BE2C (cell line): ENCODE measurements around the gene PCSK2.

Experiments used
- DNase-seq: peaks from one replicate; pipeline ENCODE4 v3.0.0-alpha.2; 2020
- H3K27me3 ChIP-seq: fragments of 250-450 bp; sonication (Bioruptor Pico); 2 replicates; pipeline ENCODE4 v1.5.1; 2020; ENCODE audit warnings: mild to moderate bottlenecking
- H3K36me3 ChIP-seq: fragments of 250-450 bp; sonication (Bioruptor Pico); 2 replicates; pipeline ENCODE4 v1.5.1; 2020; ENCODE audit warnings: mild to moderate bottlenecking
- H3K4me1 ChIP-seq: fragments of 250-450 bp; sonication (Bioruptor Pico); 2 replicates; pipeline ENCODE4 v1.5.1; 2020
- H3K4me3 ChIP-seq: 2 replicates; pipeline ENCODE4 v1.5.1; 2011; ENCODE audit warnings: low read depth, low read length
- H3K9me3 ChIP-seq: fragments of 250-450 bp; sonication (Bioruptor Pico); 2 replicates; pipeline ENCODE4 v1.5.1; 2020
- TF ChIP-seq, protein P1 (sequence below): IDR thresholded peaks from 2 replicates; pipeline ENCODE4 v1.5.1; 2012; ENCODE audit warnings: mild to moderate bottlenecking, low read depth, low read length

PCSK2 gene

DNA sequence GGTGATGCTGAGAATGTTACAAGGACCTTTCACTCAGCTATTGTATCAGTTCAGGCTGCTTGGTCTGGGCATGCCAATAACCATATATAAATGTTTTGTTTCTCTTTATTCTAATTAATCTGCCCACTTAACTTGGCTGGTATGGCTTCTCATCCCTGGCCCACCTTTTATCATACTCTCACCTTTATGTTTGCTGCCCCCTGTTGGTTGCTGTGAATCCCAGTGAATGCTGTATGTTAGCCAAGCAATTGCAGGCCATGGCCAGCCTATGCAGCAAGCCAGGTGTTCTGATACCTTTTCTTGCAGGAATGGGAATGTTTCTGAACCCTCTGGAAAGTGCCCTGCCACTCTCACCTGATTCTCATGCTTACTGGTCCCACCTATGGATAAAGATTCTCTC is 54.6 kb downstream of the PCSK2 start:
- peak; percentile 57 for DNase-seq
- H3K4me1 ChIP-seq, result no peaks in the 10 kb centered on the region

DNA sequence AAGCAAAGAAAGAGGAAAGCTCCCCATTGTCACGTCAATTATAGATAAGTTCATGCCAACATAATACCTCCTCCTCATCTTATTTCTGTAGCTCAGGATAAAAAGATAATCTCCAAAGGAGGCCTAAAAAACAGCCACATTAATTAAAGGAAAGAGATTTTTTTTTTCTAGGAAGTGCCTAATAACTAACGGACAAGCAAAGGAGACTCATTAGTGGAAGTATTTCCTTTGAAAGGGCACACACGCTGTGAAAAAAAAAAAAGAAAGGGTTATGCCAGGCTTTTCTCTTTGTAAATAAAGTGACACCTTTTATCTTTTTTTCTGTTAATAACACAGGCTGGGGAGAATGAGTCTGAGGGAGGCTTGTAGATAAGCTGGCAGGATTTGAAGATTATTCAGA is 55.7 kb downstream of the PCSK2 start:
- Histone ChIP-seq H3K4me1 (no peaks in the 10 kb centered on the region), H3K9me3 (no peaks in the 10 kb centered on the region), H3K4me3 (no peak overlapping the region), H3K27me3 (no peaks in the 10 kb centered on the region), H3K36me3 (no peaks in the 10 kb centered on the region)
- TF ChIP-seq, protein P1, sequence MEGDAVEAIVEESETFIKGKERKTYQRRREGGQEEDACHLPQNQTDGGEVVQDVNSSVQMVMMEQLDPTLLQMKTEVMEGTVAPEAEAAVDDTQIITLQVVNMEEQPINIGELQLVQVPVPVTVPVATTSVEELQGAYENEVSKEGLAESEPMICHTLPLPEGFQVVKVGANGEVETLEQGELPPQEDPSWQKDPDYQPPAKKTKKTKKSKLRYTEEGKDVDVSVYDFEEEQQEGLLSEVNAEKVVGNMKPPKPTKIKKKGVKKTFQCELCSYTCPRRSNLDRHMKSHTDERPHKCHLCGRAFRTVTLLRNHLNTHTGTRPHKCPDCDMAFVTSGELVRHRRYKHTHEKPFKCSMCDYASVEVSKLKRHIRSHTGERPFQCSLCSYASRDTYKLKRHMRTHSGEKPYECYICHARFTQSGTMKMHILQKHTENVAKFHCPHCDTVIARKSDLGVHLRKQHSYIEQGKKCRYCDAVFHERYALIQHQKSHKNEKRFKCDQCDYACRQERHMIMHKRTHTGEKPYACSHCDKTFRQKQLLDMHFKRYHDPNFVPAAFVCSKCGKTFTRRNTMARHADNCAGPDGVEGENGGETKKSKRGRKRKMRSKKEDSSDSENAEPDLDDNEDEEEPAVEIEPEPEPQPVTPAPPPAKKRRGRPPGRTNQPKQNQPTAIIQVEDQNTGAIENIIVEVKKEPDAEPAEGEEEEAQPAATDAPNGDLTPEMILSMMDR, result no peak
- no peak for DNase-seq

More for the DNA sequence above, 54.6 kb downstream of the PCSK2 start:
- H3K4me3 ChIP-seq, result no peak overlapping the region
- TF ChIP-seq, protein P1, result peak; percentile 61
- no peaks in the 10 kb centered on the region for H3K36me3 ChIP-seq
- no peaks in the 10 kb centered on the region for H3K27me3 ChIP-seq
- no peaks in the 10 kb centered on the region for H3K9me3 ChIP-seq

DNA sequence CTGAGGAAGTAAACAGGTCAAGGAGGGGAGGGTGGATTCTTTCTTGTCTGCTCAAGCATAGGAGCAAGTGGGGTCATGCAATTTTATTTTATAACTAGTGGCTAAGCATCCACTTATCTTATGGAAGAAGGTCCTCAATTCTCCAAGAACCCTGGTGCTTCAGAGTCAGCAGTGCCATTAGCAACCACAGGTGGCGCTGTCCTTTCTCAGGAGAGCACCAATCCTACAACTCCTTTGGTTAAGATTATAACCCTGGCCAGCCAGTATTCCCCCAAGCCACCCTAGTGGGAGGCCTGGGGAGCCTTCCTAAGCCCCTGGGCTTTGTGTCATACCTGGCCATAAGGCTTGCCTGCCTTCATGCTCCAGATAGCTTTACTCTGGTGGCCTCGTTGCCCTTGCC is 60.7 kb downstream of the PCSK2 start:
- peak; percentile 14 for DNase-seq
- Histone ChIP-seq H3K4me3 (no peak overlapping the region), H3K27me3 (no peaks in the 10 kb centered on the region), H3K4me1 (no peaks in the 10 kb centered on the region), H3K9me3 (no peaks in the 10 kb centered on the region), H3K36me3 (no peaks in the 10 kb centered on the region)
- TF ChIP-seq, protein P1, result peak; percentile 39; the same call in 1 of the 2 replicates

DNA sequence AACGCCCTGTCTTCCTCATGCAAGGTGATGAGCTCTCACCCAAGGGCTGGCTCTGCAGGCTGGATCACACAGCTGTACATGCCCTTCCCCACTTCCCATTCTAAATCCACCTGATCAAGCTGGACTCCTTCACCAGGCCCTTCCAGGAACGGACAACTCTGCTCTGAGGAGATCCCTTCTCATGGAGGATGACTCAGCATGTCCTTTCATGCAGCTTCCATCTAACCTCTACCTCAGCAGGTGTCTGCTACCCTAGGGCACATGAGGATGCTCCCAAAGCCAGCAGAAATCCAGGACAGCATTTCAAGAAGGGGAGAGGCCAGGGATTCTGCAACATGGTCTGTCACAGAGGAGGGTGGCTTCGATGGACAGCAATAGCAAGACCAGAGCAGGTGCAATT is 61.2 kb downstream of the PCSK2 start:
- no peaks in the 10 kb centered on the region for H3K9me3 ChIP-seq
- no peak overlapping the region for H3K4me3 ChIP-seq
- H3K36me3 ChIP-seq, result no peaks in the 10 kb centered on the region
- TF ChIP-seq, protein P1, result no peak
- DNase-seq, result no peak
- no peaks in the 10 kb centered on the region for H3K27me3 ChIP-seq
- H3K4me1 ChIP-seq, result no peaks in the 10 kb centered on the region

DNA sequence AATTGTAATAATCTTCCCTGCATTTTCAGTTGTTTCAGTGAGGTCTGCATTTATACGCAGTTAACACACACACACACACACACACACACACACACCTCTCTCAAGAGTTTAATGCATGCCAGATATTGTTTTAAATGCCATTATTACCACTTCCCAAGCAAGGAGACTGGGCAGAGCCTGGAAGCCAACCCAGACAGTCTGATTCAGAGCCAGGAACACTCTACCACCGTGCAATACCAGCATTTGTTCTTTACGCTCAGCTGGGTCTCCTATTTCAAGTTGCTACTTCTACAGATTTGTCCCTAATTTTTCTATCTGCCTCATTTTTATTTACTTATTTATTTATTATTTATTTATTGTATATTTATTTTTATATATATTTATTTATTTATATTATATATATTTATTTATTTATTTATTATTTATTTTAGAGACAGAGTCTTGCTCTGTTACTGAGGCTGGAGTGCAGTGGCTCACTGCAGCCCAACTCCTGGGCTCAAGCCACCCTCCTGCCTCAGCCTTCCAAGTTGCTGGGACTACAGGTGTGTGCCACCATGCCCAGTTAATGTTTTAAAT is 68.4 kb downstream of the PCSK2 start:
- Histone ChIP-seq H3K9me3 (no peaks in the 10 kb centered on the region), H3K27me3 (no peaks in the 10 kb centered on the region; the same call in 1 of the 2 replicates), H3K4me1 (no peaks in the 10 kb centered on the region), H3K36me3 (no peaks in the 10 kb centered on the region), H3K4me3 (no peak overlapping the region)
- no peak for DNase-seq
- TF ChIP-seq, protein P1, result no peak

DNA sequence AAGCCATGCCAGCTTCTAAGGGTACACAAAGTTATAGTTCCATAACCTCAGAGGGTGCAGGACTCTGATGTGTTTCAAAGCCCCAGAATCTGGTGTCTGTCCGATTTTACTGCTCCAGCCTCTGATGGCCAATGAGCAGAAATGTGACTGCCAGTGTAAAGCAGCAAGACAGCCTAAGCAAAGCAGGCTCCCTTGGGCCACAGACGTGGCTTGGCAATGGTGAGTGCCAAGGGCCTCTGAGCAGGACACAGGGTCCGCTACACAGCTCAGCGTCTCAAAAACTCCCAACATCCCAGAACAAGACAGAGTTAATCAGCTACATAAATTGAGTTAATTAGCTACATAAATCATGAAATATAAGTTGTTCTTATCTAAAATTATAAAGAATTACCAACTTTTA is 69.2 kb downstream of the PCSK2 start:
- no peaks in the 10 kb centered on the region for H3K9me3 ChIP-seq
- H3K36me3 ChIP-seq, result no peaks in the 10 kb centered on the region
- TF ChIP-seq, protein P1, result no peak
- no peaks in the 10 kb centered on the region; the same call in 1 of the 2 replicates for H3K27me3 ChIP-seq
- no peak for DNase-seq
- H3K4me3 ChIP-seq, result no peak overlapping the region
- H3K4me1 ChIP-seq, result no peaks in the 10 kb centered on the region
